HG03575 (cell line): ENCODE measurements around the gene KCNJ3.

Experiments used
- ATAC-seq: cut with Tn5 transposase; IDR thresholded peaks from one replicate; pipeline ENCODE4 v1.9.1; 2021; ENCODE audit not compliant: unreplicated experiment, insufficient number of reproducible peaks, low FRiP score; ENCODE audit errors: extremely low read depth

The KCNJ3 gene

DNA sequence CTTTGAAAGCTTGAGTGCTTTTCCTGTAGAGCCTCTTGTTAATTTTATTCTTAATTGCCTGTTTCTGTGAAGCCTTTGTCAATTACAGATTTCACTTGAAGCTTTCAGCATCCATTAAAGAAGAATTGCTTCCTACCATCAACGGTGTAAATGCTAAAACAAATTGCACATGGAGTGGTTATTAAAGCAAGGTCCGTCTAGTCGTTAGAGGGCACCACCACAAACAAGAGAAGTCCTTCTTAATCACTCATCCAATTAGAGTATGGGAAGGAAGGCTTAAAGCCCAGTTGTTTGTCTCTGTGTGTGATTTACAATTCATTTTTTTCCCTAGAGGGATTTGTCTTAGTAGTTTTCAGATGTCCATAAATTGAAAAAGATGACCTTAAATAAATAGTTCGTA is 1.6 kb downstream of the KCNJ3 start:
- ATAC-seq = no peak

GRCh38 chr2:154704991-154705390 is 6.5 kb downstream of the KCNJ3 start:
- no peak for ATAC-seq

DNA sequence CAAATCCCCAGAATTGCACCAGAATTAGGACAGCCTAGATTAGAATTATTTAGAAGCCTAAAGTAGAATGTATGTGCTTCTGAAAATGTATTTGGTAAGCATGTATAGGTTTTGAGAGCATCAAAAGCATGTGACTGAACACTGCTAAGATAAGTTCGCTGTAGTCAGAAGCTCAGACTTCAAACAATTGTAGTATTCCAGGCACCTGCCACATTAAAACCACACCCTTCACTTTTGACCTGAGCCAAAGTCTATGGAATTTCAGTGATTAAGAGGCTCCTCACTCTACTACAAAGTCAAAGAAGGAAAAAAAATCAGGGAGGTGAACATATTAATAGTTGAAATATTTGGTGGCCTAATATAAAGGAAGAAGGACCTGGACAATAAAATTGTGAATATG is 8.2 kb downstream of the KCNJ3 start:
- ATAC-seq = no peak

DNA sequence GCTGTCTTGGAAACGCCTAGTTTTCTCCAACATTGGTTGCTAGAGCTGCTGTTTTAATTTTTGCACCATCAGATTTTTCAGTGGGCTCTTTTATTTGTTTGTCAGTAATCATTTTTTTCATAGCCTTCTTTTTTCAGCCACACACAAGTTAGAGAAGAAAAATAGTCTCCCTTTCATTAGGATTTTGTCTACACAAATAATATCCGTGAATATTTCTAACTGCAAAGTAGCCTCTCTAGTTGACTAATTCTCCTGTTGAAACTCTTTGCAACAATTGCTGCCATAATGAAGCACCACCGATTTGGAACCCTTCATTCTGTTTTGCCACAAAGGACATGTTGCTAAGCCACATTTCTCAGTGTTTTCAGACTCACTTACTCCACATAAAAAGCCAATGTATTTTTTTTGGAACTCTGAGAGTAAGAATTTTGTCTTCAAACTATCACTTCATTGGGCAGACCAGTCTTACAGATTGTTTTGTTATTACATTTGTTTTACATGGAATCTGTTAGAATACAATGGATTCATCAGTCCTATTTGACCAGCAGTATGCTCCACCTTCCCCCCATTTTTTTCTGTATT is 9.6 kb downstream of the KCNJ3 start:
- no peak for ATAC-seq

DNA sequence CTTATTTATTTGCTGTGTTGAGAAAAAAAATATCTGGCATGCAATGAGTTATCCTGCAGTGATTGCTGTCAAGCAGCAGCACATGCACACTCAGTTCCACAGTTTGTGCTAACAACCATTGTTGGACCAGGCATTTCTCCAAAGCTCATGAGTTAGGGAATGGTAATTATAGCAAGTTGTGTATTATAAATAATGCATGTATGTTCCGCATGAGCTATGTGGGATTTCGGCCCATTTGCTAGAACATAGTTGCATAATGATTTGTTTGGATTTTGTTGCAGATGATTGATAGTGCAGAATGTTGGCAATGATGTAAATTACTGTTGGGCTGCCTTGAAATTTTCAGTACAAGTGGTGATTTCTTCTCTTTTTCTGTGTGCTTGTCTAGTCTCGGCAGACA is 10.7 kb downstream of the KCNJ3 start:
- ATAC-seq = no peak

- no peak for ATAC-seq
These were observed 11.6 kb downstream of the KCNJ3 start for GRCh38 chr2:154710078-154710477.

DNA sequence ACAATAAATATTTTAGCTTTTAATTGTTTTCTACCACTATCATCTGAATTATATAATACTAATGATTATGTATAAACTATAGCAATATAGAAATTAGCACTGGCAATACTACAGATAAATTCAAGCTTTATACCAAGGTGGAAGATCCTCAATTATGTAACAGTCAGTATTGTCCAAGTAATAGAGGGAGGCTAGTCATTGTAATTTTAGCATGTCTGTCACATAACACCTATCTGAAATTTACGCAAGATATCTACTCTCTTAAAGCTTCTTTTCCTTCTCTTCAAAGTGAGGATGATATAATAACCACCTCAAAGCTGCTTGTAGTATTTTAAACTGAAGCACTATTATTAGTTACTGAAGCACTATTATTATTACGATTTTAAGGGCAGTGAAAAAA is 12.2 kb downstream of the KCNJ3 start:
- ATAC-seq = no peak

DNA sequence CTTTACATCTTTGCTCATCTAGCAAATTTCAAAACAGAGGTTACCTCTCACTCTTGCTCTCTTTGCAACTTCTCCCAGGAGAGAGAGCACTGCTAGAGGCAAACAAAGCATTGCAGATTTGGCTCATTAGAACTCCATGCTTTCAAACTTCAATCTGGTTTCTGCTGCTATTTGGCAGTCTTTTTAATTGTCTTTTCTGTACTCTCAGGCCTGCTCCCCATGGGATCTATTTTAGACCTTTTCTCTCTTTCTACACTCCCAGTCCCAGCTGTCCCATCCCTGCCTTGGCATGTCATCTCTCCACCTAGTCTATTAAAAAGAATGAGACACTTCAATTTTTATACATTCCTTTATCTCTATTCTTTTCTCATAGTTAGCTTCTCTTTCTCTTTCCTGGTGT is 15.2 kb downstream of the KCNJ3 start:
- no peak for ATAC-seq

DNA sequence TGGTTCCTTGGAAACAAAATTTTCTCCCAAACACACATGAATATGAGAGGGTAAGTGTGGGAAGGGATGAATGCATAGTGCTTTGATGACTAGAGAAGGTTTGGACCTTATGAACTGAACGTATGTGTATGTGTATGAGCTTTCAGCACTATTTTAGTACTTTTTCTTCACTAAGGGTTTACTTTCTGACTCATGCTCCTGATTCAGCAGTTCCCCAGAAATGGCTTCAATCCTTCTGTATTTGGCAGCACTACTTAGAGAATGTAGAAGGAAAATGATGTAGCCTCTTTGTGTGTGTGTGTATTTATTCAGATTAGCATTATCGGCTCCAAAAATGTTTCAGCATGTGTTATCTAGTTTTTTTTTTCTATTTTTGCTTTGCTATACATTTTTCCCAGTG is 22.2 kb downstream of the KCNJ3 start:
- no peak for ATAC-seq

GRCh38 chr2:154724194-154724797 is 25.8 kb downstream of the KCNJ3 start:
- ATAC-seq = no peak

- no peak for ATAC-seq
These were observed 41.9 kb downstream of the KCNJ3 start for GRCh38 chr2:154740361-154740760.

GRCh38 chr2:154758871-154759270 is 60.4 kb downstream of the KCNJ3 start:
- ATAC-seq = no peak

DNA sequence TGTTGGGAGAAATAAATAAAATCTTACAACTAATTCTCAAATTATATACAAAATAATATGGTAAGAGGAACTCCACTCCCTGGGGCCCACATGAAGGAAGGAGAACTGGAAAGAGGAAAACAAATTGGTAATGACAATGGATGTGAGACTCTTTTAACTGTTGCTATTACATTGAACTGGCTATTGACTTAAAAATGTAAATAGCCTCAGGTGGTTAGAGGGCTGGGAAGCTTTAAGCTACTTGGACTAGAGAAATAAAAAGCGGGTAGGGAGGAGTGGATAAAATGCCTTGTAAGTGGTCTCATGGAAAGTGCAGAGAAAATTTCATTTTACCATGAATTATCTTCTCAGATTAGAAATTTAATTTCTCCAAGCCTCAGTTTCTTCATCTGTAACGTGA is 64.1 kb downstream of the KCNJ3 start:
- no peak for ATAC-seq

DNA sequence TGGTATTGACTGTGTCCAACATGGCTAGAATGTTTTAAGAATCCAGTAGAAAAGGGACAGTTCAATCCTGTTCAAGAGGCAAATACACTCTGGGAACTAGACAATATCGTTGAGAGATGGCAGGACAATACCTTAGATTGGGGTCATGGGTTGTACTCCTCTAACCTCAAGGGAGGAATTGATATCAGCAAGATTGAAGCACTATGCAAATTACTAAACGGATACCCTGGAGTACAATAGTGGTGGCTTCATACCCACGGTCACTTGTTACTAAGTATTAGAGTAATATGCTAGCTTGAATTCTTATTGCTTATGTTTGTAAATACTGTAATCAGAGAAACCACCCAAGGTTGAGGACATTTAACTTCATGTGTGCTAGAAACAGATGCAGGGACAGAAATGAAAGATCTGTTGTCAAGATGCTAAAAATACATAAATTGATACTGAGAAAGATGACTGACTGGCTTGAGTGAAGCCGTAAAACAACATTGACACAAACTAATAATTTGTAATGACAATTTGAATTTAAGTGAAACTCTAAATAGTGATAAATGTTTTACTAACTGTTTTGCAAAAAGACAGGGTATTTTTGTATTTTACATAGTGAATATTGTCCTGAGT is 73.3 kb downstream of the KCNJ3 start:
- ATAC-seq = no peak

DNA sequence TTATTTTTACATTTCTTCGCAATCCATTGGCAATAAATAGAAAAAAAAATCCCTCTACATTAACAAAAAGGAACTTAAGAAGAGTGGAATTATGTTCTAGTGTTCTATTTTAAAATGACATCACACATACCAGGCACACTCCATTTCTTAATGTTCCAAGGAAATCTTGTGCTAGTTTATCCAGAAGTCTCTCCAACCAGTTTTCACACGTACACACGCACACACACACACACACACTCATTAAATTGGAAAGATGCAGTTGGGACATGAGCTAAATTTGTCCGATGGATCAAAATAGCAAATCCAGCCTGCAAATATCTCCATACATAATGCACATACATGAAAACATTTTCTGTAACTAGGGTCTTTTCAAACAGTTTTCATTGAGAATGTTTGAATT is 78.3 kb downstream of the KCNJ3 start:
- no peak for ATAC-seq

DNA sequence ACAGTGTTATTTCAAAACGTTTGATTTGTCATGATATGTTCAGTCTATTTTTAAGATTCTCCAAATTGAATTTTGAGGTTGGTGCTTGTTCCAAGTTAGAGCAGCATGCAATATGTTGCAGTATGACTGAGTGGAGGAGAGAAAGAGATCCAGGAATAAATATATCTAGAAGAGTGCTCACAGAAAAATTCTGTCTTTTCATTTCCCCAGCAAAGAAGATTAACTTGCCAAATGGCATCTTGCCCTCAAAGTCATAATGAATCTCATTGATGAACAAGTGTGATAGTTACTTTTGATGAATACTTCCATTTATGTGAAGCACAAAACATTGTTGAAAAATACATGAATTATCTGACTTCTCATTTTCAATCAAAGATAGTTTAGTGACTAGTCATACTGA is 95.9 kb downstream of the KCNJ3 start:
- no peak for ATAC-seq

DNA sequence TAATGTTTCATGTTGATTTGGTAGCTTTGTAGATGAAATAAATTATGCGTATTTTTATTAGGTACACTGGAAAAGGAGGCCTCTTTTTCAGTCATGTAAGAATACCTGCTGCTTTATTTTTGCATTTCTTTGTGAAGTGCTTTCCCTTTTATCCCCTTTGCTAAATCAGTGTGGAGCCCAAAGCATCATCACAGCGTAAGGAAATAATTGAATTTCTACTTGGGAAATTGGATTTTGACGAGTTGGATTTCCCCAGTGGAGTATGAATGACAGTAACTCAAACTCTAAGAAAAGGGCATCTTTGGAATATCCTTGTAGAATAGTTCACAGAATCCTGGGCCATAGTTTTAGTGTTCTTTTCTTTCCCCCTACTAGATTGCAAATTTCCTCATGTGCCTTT is 97.2 kb downstream of the KCNJ3 start:
- ATAC-seq = no peak

DNA sequence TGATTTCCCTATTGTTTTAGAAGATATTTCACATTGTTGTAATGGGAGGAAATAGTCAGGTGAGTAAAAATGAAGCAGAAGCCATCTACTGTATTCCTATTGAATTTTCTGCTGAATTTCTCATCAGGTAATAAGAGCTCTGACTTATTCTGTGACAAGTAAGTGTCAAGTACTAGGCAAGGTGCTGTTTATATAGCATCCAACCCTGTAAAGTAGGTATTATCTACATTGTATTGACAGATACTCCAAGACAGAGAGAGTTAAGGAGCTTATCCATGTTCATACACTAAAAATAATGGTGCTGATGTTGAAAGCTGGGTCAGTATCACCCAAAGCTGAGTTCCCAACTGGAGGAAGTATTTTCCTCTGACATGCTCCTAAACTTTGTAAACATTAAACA is 106.0 kb downstream of the KCNJ3 start:
- no peak for ATAC-seq

DNA sequence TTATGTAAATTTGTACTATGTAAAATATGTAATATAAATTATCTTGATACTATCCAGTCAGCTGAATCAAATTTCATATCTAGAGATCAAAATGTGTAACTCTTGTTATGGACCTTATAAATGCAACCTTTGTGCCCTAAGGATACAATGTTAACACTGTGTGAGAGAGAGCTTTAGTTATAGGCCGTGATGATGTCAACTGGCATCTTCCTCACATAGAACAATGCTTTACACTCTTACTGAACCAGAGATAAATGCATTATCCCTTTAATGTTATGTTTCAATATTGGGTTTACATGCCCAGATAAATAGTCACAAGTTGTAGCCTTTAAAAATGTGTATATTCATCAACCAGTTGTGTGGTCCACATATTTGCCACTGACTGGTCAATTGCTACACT is 115.1 kb downstream of the KCNJ3 start:
- no peak for ATAC-seq

DNA sequence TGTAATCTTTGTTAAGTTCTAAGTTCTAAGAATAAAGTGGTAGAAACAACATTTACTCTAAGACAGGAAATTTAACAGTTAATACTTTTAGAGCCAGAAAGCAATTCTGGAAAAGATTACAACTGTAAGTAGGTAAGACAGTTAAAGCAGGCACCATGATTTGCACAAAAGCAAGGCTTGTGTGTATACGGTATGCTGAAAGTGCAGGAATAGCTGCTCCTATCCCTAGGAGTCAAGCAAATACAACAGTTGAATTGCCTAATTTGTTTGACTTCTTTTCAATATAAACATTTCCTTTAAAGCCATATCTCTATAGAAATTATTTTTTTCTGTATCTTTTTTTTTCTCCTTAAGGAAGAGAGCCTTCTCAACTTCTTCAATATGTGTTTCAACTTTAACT is 116.4 kb downstream of the KCNJ3 start:
- ATAC-seq = no peak

DNA sequence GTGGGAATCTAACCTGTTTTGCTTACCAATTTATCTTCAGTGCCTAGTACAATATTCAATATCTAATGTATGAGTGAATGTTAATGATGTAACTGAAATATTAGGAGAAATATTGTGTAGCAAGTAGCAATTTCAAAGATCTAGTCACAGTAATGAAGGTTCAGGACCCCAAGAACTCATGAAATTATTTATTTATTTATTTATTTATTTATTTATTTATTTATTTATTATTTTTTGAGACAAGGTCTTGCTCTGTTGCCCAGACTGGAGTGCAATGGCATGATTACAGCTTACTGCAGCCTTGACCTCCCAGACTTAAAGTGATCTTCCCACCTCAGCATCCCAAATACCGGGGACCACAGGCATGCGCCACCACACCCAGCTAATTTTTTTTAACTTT is 126.9 kb downstream of the KCNJ3 start:
- ATAC-seq = no peak
